ENCODE data around the gene HOXA11. TPM values are rescaled to one million over a fixed set of nuclear protein-coding genes. Genes with fewer than 3 reads are reported as not detected.

HOXA11 gene
- total and polyA plus RNA-seq, 2 of the 4 experiments (the other 2 are of a cell fraction), result 0.05 TPM; not detected in 1

- H3K9me3 ChIP-seq (ENCODE audit: control insufficient read depth, insufficient read depth, low read length), result no peaks in the 10 kb centered on the region
- peak within 1 kb of the TSS; percentile 93 for H3K18ac ChIP-seq (ENCODE audit: low read depth, low read length)
- H2AFZ ChIP-seq (replicated peaks; ENCODE audit: low read length, poor library complexity), result peak within 1 kb of the TSS; percentile 90
- peak within 1 kb of the TSS; percentile 76 for H4K91ac ChIP-seq (ENCODE audit: insufficient read depth, low read depth, low read length)
- ChIA-PET CTCF (interaction anchor here (0.7 to 2.0 kb wide), 23 partner anchors 11 to 777 kb away, joined by 3 to 9 read pairs (median 4); no protein-coding TSS in a partner anchor), POLR2A (ENCODE audit: unreplicated experiment) (interaction anchor here (1.3 kb wide), 1 partner anchor 35 kb away, joined by 5 read pairs; no protein-coding TSS in a partner anchor)
- H3K27me3 ChIP-seq (ENCODE audit: control insufficient read depth, insufficient read depth, low read length), result no peaks in the 10 kb centered on the region
- peak within 1 kb of the TSS; percentile 95 for H3K14ac ChIP-seq (replicated peaks; ENCODE audit: low read depth, low read length)
- no peaks in the 10 kb centered on the region for H3K9me1 ChIP-seq (ENCODE audit: insufficient read depth, low read length)
- DNase-seq (peak; percentile 100), ATAC-seq (ENCODE audit: low read depth) (peak; percentile 64)
- intact Hi-C loops (cut with micrococcal nuclease), result loop anchor here (1.0 to 5.0 kb wide), 4 partner anchors 457 to 1281 kb away; no protein-coding TSS in a partner anchor
- peak within 1 kb of the TSS; percentile 82 for H2AK9ac ChIP-seq (replicated peaks; ENCODE audit: low read depth, low read length, poor library complexity)
- peak within 1 kb of the TSS; percentile 3; the same call in 1 of the 2 replicates for H2BK20ac ChIP-seq (ENCODE audit: low read depth, low read length)
- H4K8ac ChIP-seq (ENCODE audit: low read depth in 2 of 2, low read length in 2 of 2), result peak within 1 kb of the TSS; percentile 58 to 84
- peaks cover 16% of the 10 kb centered on the region for H3K4me1 ChIP-seq (ENCODE audit: control insufficient read depth, insufficient read depth, low read length)
- peak within 1 kb of the TSS; percentile 89 for H3K9ac ChIP-seq (ENCODE audit: low read depth, low read length)
- H3K23ac ChIP-seq (ENCODE audit: low read depth, low read length), result peak within 1 kb of the TSS; percentile 92
- H3K4ac ChIP-seq (ENCODE audit: low read depth, low read length), result peak within 1 kb of the TSS; percentile 80
- peak within 1 kb of the TSS; percentile 89 for H2BK5ac ChIP-seq (ENCODE audit: low read depth, low read length, poor library complexity, severe bottlenecking)
- H3K4me2 ChIP-seq (ENCODE audit: low read depth, low read length), result peak within 1 kb of the TSS; percentile 94
- in situ Hi-C loops (cut with MboI; ENCODE audit: low sequenced_read_pairs), result loop anchor here (5.0 to 10.0 kb wide), 3 partner anchors 41 to 948 kb away; partner anchors contain the start of gene HOXA2
- H4K20me1 ChIP-seq (ENCODE audit: insufficient read depth, low read length), result no peaks in the 10 kb centered on the region
- H3K36me3 ChIP-seq (ENCODE audit: control insufficient read depth, insufficient read depth, low read length), result peaks cover 9% of the 10 kb centered on the region
- H4K5ac ChIP-seq (ENCODE audit: low read depth, low read length), result peak within 1 kb of the TSS; percentile 76
- H3K4me3 ChIP-seq (ENCODE audit: insufficient read depth, low read depth, low read length), result peak within 1 kb of the TSS; percentile 93
- BruUV-seq (replicated peaks), result TSS peak; percentile 81
- H3K79me1 ChIP-seq (ENCODE audit: low read depth in 1 of 2, low read length in 2 of 2), result peaks cover 9 to 38% of the 10 kb centered on the region in 2 experiments; a peak in 3 of 4 replicates
- H3K27ac ChIP-seq (ENCODE audit: insufficient read depth, low read length), result peak within 1 kb of the TSS; percentile 93
- 0 out of 2 replicates have a peak within 1 kb of the TSS, but pooled peaks have one; percentile 5 for H2AK5ac ChIP-seq (ENCODE audit: low read depth, low read length)
- WGBS, 2 experiments (ENCODE audit: extremely low coverage in 2 of 2, insufficient read length in 1 of 2), result 0% methylated on average over 55 of the region's 86 CpGs; no CpG with 5 or more reads in 1 of the 2 experiments
- peak within 1 kb of the TSS; percentile 33; the same call in 2 of the 3 replicates for H2BK15ac ChIP-seq (ENCODE audit: low read depth, low read length)
- H3K56ac ChIP-seq (ENCODE audit: extremely low read depth, insufficient read depth, low read length), result peak within 1 kb of the TSS; percentile 92
- dilution Hi-C loops (cut with HindIII; ENCODE audit: low sequenced_read_pairs, unreplicated experiment), result no loop called here
- H2BK120ac ChIP-seq (ENCODE audit: low read depth, low read length), result peak within 1 kb of the TSS; percentile 81
- peak; percentile 98 for TF ChIP-seq CTCF (conservative IDR thresholded peaks at IDR 0.05; ENCODE audit: low read depth, low read length)
- TF ChIP-seq RFX5 (IDR thresholded peaks at IDR 0.05; ENCODE audit: low read depth, low read length), result no peak
- TF ChIP-seq MXI1 (IDR thresholded peaks at IDR 0.05; ENCODE audit: borderline replicate concordance, low read depth, low read length), result peak; percentile 58; the same call in 1 of the 2 replicates
- TF ChIP-seq MAZ (IDR thresholded peaks at IDR 0.05; ENCODE audit: borderline replicate concordance, low read depth, low read length), result peak; percentile 92
- TF ChIP-seq CHD1 (IDR thresholded peaks at IDR 0.05; ENCODE audit: low read depth, low read length), result no peak
- TF ChIP-seq RCOR1 (IDR thresholded peaks at IDR 0.05; ENCODE audit: insufficient replicate concordance, low read length), result no peak
- no peak for TF ChIP-seq NFE2L2 (IDR thresholded peaks at IDR 0.05; ENCODE audit: low read depth, low read length)
- TF ChIP-seq POLR2A (IDR thresholded peaks at IDR 0.05; ENCODE audit: low read depth, low read length), result peak; percentile 89
- TF ChIP-seq CEBPB (IDR thresholded peaks at IDR 0.05; ENCODE audit: low read depth, low read length), result peak; percentile 98
- TF ChIP-seq SMC3 (IDR thresholded peaks at IDR 0.05; ENCODE audit: low read depth, low read length), result peak; percentile 75
- peak; percentile 95 for TF ChIP-seq BHLHE40 (IDR thresholded peaks at IDR 0.05; ENCODE audit: low read depth, low read length)
- no peak for TF ChIP-seq ELK1 (IDR thresholded peaks at IDR 0.05; ENCODE audit: borderline replicate concordance, low read depth, low read length)
These were observed 41.7 kb downstream of the HOXA11 start, which contains the start of gene HOXA5 for GRCh38 chr7:27143023-27143949. Gene HOXA5 (minus strand): TSS chr7:27143681. CDS start chr7:27143607, 74 bp downstream.

Data from IMR-90 (cell line).